ENCODE data around the gene E2F6. TPM values are rescaled to one million over a fixed set of nuclear protein-coding genes. Genes with fewer than 3 reads are reported as not detected.

The E2F6 gene
- total RNA-seq, 1 donor from 2014 or later = 12.0 TPM

DNA sequence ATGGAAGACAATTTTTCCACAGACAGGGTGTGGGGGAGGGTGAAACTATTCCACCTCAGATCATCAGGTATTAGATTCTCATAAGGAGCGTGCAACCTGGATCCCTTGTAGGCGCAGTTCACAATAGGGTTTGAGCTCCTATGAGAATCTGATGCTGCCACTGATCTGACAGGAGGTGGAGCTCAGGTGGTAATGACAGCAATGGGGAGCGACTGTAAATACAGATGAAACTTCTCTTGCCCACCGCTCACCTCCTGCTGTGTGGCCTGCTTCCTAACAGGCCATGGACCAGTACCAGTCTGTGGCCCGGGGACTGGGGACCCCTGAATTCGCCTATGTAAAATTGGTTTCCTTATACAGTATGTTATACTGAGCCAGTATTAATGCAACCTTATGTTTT lies 27.3 kb upstream of the E2F6 start:
- intact Hi-C loops (cut with micrococcal nuclease) = no loop called here

- intact Hi-C loops (cut with micrococcal nuclease) = no loop called here
Measured at GRCh38 chr2:11492720-11493119, 26.8 kb upstream of the E2F6 start.

GRCh38 chr2:11492244-11492643 lies 26.3 kb upstream of the E2F6 start:
- intact Hi-C loops (cut with micrococcal nuclease) = no loop called here

DNA sequence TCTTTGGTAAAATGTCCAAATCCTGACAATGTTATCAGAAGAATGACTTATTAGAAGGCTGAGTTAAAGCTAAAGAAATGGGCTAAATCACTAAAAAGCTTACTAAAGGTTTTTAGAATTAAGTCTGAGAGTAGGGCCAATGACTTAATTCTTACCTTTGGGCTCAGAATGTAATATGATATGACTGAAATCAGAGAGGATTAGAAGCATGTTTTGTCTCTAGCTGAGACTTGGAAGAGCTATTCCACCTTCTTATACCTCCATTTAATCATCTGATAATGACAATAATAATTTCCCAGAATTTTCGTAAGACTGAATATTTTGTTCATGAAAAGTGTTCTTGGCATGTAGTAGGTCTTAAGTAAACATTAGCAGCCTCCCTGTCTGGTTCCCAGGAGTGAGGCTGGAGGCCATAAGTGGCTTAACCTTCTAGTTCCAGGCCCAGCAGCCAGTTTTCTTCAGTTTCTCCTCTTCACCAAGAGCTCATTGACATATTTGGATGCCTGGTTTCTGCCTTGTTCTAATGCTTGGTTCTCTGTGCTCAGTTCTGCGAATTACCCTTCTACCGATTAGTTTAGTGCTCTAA lies 25.5 kb upstream of the E2F6 start:
- intact Hi-C loops (cut with micrococcal nuclease) = no loop called here

DNA sequence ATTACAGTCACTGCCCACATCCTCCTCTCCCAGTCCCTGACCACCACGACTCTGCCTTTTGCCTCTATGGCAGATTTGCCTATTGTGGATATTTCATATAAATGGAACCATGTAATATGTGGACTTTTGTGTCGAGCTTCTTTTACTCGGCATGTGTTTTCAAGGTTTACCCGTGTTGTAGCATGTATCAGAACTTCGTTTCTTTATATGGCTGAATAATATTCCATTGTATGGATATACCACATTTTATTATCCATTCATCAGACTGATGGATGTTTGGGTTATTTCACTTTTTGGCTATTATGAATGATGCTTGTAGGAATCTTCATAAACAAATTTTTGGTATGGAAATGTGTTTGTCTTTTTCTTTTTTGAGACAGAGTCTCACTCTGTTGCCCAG lies 24.2 kb upstream of the E2F6 start:
- intact Hi-C loops (cut with micrococcal nuclease) = no loop called here

- intact Hi-C loops (cut with micrococcal nuclease) = no loop called here
Measured at GRCh38 chr2:11488809-11489208, 22.8 kb upstream of the E2F6 start.

DNA sequence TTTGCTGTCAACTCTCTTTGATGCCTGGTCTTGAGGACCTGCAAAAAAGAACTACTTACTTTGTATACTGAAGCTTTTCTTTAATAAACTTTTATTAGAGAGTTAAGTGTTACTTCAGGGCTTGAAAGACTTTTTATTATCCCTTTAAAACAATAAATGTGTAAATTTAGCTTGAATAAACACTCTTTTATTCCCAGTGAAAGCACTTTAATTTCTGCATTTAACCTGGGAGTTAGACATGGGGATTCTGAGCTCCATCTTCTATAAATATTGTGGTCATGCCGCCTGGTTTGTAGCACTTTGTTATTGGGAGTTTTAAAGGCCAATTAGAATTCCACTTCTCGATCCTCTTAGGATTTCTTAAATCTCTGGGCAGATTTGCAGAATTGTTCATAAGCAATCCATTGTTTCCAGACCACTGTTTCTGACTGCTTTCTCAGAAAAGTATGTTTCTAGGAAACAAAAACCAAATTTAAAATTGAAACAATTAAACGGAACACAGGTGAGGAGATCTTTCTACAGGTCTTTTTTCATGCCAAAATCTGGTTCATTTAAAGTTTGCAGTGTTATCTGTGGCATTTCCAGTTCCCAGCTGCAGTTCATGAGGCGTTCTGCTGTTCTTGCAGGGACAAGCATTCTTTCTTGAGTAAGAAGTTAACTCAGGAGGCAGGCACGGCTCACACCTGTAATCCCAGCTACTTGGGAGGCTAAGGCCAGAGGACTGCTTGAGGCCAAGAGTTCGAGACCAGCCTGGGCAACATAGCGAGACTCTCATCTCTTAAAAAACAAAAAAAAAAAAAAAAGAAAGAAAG lies 18.1 kb upstream of the E2F6 start:
- intact Hi-C loops (cut with micrococcal nuclease) = no loop called here

- intact Hi-C loops (cut with micrococcal nuclease) = no loop called here
Measured at GRCh38 chr2:11482473-11483035, 16.6 kb upstream of the E2F6 start.

DNA sequence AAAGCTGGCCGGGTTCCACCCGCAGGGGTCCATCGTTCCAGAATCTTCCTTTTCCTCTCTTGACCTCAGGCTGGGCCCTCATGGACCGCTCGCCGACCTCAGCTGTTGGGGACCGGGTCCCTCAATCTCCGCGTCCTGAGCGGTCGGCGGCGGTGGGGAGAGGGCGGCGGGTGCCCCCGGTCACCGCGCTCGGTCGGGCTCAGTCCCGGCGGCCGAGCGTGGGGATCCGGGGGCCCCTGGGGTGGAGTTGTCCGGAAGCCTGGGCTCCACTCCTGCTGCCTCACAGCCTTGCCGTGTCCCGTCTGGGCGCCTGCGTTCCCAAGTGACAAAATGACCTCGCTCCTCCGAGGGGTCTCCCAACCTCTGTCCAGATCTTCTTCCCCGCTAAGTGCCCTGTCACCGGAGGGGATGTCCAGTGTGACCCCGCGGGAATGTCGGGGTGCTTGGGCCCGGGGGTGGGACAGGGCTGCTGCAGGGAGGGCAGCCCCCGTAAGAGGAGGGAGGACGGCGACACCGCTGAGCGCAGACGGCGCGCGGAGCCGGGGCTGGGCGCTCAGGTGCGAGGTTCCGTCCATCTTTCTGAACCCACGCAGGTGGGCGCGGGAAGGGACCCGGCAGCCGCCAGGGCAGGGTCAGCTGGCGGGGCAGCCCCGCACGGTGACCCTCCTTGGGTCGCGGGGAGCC lies 16.0 kb upstream of the E2F6 start:
- intact Hi-C loops (cut with micrococcal nuclease) = no loop called here

GRCh38 chr2:11481426-11481788 lies 15.4 kb upstream of the E2F6 start:
- intact Hi-C loops (cut with micrococcal nuclease) = no loop called here

DNA sequence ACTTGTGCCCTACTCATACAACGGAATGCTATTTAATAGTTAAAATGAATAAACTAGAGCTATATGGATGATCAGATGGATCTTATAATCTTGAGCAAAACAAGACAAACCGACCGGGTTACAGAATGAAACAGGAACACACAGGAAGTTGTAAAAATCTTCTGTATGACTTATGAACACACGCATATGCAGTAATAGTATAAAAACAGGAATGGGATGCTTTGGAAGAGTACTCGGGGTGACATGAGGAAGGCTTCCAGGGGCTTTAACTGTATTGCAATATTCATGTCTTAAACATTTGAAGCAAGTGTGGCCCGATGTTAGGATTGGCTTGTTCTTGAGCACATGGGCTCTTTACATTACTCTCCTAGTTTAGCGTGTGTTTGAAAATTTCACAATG lies 14.9 kb upstream of the E2F6 start:
- intact Hi-C loops (cut with micrococcal nuclease) = no loop called here

DNA sequence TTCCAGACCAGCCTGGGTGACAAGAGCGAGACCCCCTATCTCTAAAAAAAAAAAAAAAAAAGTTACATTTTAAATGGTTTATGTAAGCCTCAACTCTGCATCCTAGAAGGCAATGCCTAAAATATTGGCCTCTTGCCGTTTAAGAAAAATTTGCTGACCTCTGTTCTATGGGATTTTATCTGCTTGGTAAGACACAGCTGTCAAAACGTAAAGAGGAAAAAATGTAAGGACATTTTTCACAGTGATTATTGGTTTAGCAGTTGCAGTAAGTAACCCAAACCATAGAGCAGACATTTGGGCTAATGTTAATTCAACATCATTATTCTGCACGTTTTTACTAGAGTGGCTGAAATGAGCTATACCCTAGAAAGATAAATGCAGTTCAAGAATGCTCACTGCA lies 14.4 kb upstream of the E2F6 start:
- intact Hi-C loops (cut with micrococcal nuclease) = no loop called here

GRCh38 chr2:11478899-11479605 lies 13.1 kb upstream of the E2F6 start:
- intact Hi-C loops (cut with micrococcal nuclease) = loop anchor here (1.0 to 5.0 kb wide), 5 partner anchors 105 to 1528 kb away; no protein-coding TSS in a partner anchor

- intact Hi-C loops (cut with micrococcal nuclease) = loop anchor here (1.0 to 5.0 kb wide), 5 partner anchors 106 to 1529 kb away; no protein-coding TSS in a partner anchor
Measured at GRCh38 chr2:11477994-11478393, 12.0 kb upstream of the E2F6 start.

GRCh38 chr2:11473659-11474433 lies 7.9 kb upstream of the E2F6 start:
- intact Hi-C loops (cut with micrococcal nuclease) = no loop called here

GRCh38 chr2:11467749-11468148 lies 1.8 kb upstream of the E2F6 start:
- intact Hi-C loops (cut with micrococcal nuclease) = loop anchor here (2.0 to 10.0 kb wide), 4 partner anchors 279 to 1247 kb away; partner anchors contain the start of genes LPIN1, PDIA6 and TRIB2

- intact Hi-C loops (cut with micrococcal nuclease) = loop anchor here (2.0 to 10.0 kb wide), 4 partner anchors 280 to 1248 kb away; partner anchors contain the start of genes LPIN1, PDIA6 and TRIB2
Measured at GRCh38 chr2:11467129-11467649, 1.2 kb upstream of the E2F6 start.

GRCh38 chr2:11466307-11467128 lies 557 bp upstream of the E2F6 start:
- intact Hi-C loops (cut with micrococcal nuclease) = loop anchor here (1.0 to 10.0 kb wide), 7 partner anchors 121 to 1248 kb away; partner anchors contain the start of genes LPIN1, PDIA6, SLC66A3 and TRIB2

- intact Hi-C loops (cut with micrococcal nuclease) = loop anchor here (5.0 to 10.0 kb wide), 3 partner anchors 312 to 1250 kb away; partner anchors contain the start of genes PDIA6 and TRIB2
Measured at GRCh38 chr2:11465110-11465484, 864 bp downstream of the E2F6 start.

All from T-helper 1 cell treated with Interleukin-12 subunit alpha and Interleukin-12 subunit beta and Interleukin-4 antibody, amounts not matched to agents 30 ng/mL and 1 ng/mL, for 36 hours (primary cell).